Measurements from ENCODE around the gene TTC13.
"Not testable (repeated sequence)": the region's sequence is repeated elsewhere in the genome, so short reads cannot be mapped to it uniquely, and the experiment has no call there.

TTC13 gene

GRCh38 chr1:230994860-230995259 lies 16.2 kb upstream of the TTC13 start:
- in situ Hi-C loops (cut with HindIII; ENCODE audit: low pct_ligation_motif_present, low pct_unique_long_range_greater_than_20kb, low sequenced_read_pairs) = no loop called here
- DNase-seq = no peak

- in situ Hi-C loops (cut with HindIII; ENCODE audit: low pct_ligation_motif_present, low pct_unique_long_range_greater_than_20kb, low sequenced_read_pairs) = no loop called here
- no peak for DNase-seq
These were observed 13.6 kb upstream of the TTC13 start for GRCh38 chr1:230992100-230992774.

- no peak for DNase-seq
- in situ Hi-C loops (cut with HindIII; ENCODE audit: low pct_ligation_motif_present, low pct_unique_long_range_greater_than_20kb, low sequenced_read_pairs) = no loop called here
These were observed 8.8 kb upstream of the TTC13 start for GRCh38 chr1:230987448-230987847.

- peak; percentile 69 for DNase-seq
- in situ Hi-C loops (cut with HindIII; ENCODE audit: low pct_ligation_motif_present, low pct_unique_long_range_greater_than_20kb, low sequenced_read_pairs) = no loop called here
These were observed 8.3 kb upstream of the TTC13 start for GRCh38 chr1:230986976-230987375.

GRCh38 chr1:230985711-230986110 lies 7.0 kb upstream of the TTC13 start:
- DNase-seq = peak; percentile 43
- in situ Hi-C loops (cut with HindIII; ENCODE audit: low pct_ligation_motif_present, low pct_unique_long_range_greater_than_20kb, low sequenced_read_pairs) = no loop called here

GRCh38 chr1:230984622-230985515 lies 6.2 kb upstream of the TTC13 start:
- in situ Hi-C loops (cut with HindIII; ENCODE audit: low pct_ligation_motif_present, low pct_unique_long_range_greater_than_20kb, low sequenced_read_pairs); DNase-seq: not testable (repeated sequence)

- in situ Hi-C loops (cut with HindIII; ENCODE audit: low pct_ligation_motif_present, low pct_unique_long_range_greater_than_20kb, low sequenced_read_pairs) = no loop called here
- DNase-seq = no peak
These were observed 5.2 kb upstream of the TTC13 start for GRCh38 chr1:230983811-230984210.

- in situ Hi-C loops (cut with HindIII; ENCODE audit: low pct_ligation_motif_present, low pct_unique_long_range_greater_than_20kb, low sequenced_read_pairs) = no loop called here
- no peak for DNase-seq
These were observed 4.0 kb upstream of the TTC13 start for GRCh38 chr1:230982696-230983095.

- DNase-seq = no peak
- in situ Hi-C loops (cut with HindIII; ENCODE audit: low pct_ligation_motif_present, low pct_unique_long_range_greater_than_20kb, low sequenced_read_pairs) = no loop called here
These were observed 1.3 kb upstream of the TTC13 start for GRCh38 chr1:230979952-230980351.

- in situ Hi-C loops (cut with HindIII; ENCODE audit: low pct_ligation_motif_present, low pct_unique_long_range_greater_than_20kb, low sequenced_read_pairs) = no loop called here
- no peak for DNase-seq
These were observed 692 bp upstream of the TTC13 start for GRCh38 chr1:230979389-230979716.

- in situ Hi-C loops (cut with HindIII; ENCODE audit: low pct_ligation_motif_present, low pct_unique_long_range_greater_than_20kb, low sequenced_read_pairs) = no loop called here
- DNase-seq = peak; percentile 29
These were observed 735 bp downstream of the TTC13 start for GRCh38 chr1:230977761-230978490.

- no peak for DNase-seq
- in situ Hi-C loops (cut with HindIII; ENCODE audit: low pct_ligation_motif_present, low pct_unique_long_range_greater_than_20kb, low sequenced_read_pairs) = no loop called here
These were observed 1.6 kb downstream of the TTC13 start for GRCh38 chr1:230976825-230977747.

GRCh38 chr1:230976360-230976759 lies 2.3 kb downstream of the TTC13 start:
- no peak for DNase-seq
- in situ Hi-C loops (cut with HindIII; ENCODE audit: low pct_ligation_motif_present, low pct_unique_long_range_greater_than_20kb, low sequenced_read_pairs) = no loop called here

GRCh38 chr1:230975636-230976035 lies 3.0 kb downstream of the TTC13 start:
- DNase-seq = no peak
- in situ Hi-C loops (cut with HindIII; ENCODE audit: low pct_ligation_motif_present, low pct_unique_long_range_greater_than_20kb, low sequenced_read_pairs) = no loop called here

- in situ Hi-C loops (cut with HindIII; ENCODE audit: low pct_ligation_motif_present, low pct_unique_long_range_greater_than_20kb, low sequenced_read_pairs) = no loop called here
- no peak for DNase-seq
These were observed 5.8 kb downstream of the TTC13 start for GRCh38 chr1:230972855-230973271.

GRCh38 chr1:230971771-230972170 lies 6.9 kb downstream of the TTC13 start:
- in situ Hi-C loops (cut with HindIII; ENCODE audit: low pct_ligation_motif_present, low pct_unique_long_range_greater_than_20kb, low sequenced_read_pairs) = no loop called here
- DNase-seq = no peak

GRCh38 chr1:230970432-230970831 lies 8.2 kb downstream of the TTC13 start:
- no peak for DNase-seq
- in situ Hi-C loops (cut with HindIII; ENCODE audit: low pct_ligation_motif_present, low pct_unique_long_range_greater_than_20kb, low sequenced_read_pairs) = no loop called here

- in situ Hi-C loops (cut with HindIII; ENCODE audit: low pct_ligation_motif_present, low pct_unique_long_range_greater_than_20kb, low sequenced_read_pairs) = no loop called here
- DNase-seq = no peak
These were observed 12.2 kb downstream of the TTC13 start for GRCh38 chr1:230966358-230966873.
